PFSK-1 (cell line): ENCODE measurements around the gene SASH1.

Experiments
- POLR2AphosphoS5 ChIP-seq: IDR thresholded peaks from 2 replicates; pipeline ENCODE4 v1.6.1; 2012; ENCODE audit warnings: low read depth, mild to moderate bottlenecking, control low read depth, low read length, moderate library complexity
- SIN3A ChIP-seq: IDR thresholded peaks from 2 replicates; pipeline ENCODE4 v1.6.1; 2012; ENCODE audit warnings: mild to moderate bottlenecking, low read length, moderate library complexity, borderline replicate concordance; ENCODE audit not compliant: insufficient read depth
- TF ChIP-seq, protein P1 (sequence below), 2 experiments: IDR thresholded peaks; 2 replicates each; pipeline versions ENCODE4 v1.6.1 to v1.8.0; 2011 to 2012; ENCODE audit warnings: low read depth in 2 of 2, low read length in 2 of 2, control low read depth in 1 of 2, inconsistent platforms in 1 of 2, mild to moderate bottlenecking in 1 of 2, moderate library complexity in 1 of 2; ENCODE audit not compliant: insufficient read depth in 1 of 2

- TF ChIP-seq POLR2AphosphoS5 (no peak), SIN3A (no peak)
- TF ChIP-seq, protein P1, sequence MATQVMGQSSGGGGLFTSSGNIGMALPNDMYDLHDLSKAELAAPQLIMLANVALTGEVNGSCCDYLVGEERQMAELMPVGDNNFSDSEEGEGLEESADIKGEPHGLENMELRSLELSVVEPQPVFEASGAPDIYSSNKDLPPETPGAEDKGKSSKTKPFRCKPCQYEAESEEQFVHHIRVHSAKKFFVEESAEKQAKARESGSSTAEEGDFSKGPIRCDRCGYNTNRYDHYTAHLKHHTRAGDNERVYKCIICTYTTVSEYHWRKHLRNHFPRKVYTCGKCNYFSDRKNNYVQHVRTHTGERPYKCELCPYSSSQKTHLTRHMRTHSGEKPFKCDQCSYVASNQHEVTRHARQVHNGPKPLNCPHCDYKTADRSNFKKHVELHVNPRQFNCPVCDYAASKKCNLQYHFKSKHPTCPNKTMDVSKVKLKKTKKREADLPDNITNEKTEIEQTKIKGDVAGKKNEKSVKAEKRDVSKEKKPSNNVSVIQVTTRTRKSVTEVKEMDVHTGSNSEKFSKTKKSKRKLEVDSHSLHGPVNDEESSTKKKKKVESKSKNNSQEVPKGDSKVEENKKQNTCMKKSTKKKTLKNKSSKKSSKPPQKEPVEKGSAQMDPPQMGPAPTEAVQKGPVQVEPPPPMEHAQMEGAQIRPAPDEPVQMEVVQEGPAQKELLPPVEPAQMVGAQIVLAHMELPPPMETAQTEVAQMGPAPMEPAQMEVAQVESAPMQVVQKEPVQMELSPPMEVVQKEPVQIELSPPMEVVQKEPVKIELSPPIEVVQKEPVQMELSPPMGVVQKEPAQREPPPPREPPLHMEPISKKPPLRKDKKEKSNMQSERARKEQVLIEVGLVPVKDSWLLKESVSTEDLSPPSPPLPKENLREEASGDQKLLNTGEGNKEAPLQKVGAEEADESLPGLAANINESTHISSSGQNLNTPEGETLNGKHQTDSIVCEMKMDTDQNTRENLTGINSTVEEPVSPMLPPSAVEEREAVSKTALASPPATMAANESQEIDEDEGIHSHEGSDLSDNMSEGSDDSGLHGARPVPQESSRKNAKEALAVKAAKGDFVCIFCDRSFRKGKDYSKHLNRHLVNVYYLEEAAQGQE (IDR thresholded peaks at IDR 0.05; ENCODE audit: insufficient read depth in 1 of 2, low read depth in 2 of 2, low read length in 2 of 2), result no peak
These were observed 235.8 kb downstream of the SASH1 start for GRCh38 chr6:148578489-148578814.
